KOPT-K1 (cell line): ENCODE data around the gene GNAT1.
"Not testable (repeated sequence)": the region's sequence is repeated elsewhere in the genome, so short reads cannot be mapped to it uniquely, and the experiment has no call there.

Experiments used
- H3K27ac ChIP-seq: fragments of 200-600 bp; sonication (generic); 2 replicates; pipeline ENCODE4 v1.5.1; 2016; ENCODE audit warnings: antibody characterized with exemption, mild to moderate bottlenecking, low read depth, low read length; ENCODE audit not compliant: poor library complexity, severe bottlenecking
- H3K36me3 ChIP-seq: fragments of 200-600 bp; sonication (generic); 2 replicates; pipeline ENCODE4 v1.5.1; 2017; ENCODE audit warnings: antibody characterized with exemption, mild to moderate bottlenecking, low read length, moderate library complexity; ENCODE audit not compliant: insufficient read depth
- H3K9me3 ChIP-seq: fragments of 200-600 bp; sonication (generic); 2 replicates; pipeline ENCODE4 v1.5.1; 2017; ENCODE audit warnings: antibody characterized with exemption, low read length, mild to moderate bottlenecking; ENCODE audit not compliant: insufficient read depth, poor library complexity, severe bottlenecking

The GNAT1 gene

DNA sequence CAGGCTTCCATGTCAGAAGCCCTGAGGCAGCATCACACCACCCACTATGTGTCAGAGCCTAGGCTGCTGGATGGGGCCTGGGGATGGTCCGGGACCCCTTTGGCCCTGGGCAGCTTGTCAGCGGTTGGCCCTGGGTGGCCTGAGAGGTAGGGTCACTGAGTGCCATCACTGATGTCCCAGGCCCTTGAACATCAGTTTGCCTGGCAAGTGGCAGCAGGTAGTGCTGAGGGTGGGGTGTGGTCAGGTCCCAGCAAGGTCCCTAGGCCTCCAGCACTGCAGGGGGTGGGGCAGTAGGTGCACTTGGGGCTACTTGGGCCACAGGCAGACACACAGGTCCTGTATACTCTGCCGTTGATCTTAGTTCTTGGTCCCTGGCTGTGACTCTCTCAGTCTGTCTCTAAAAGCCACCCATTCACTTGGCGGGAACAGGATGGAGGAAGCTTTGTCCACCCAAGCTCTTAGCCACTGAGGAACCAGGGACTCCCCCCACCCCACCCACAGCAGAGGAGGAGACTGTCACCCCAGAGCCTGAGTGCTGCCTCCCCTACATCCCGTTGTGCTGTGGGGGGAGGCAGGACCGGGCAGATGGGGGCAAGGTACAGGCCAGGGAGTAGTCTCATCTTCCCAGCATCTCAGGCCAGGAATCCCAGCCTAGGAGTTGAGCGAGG lies 50.4 kb downstream of the GNAT1 start:
- H3K36me3 ChIP-seq: peaks cover 57% of the 10 kb centered on the region
- no peaks in the 10 kb centered on the region for H3K9me3 ChIP-seq
- H3K27ac ChIP-seq: peak overlapping the region; percentile 36

DNA sequence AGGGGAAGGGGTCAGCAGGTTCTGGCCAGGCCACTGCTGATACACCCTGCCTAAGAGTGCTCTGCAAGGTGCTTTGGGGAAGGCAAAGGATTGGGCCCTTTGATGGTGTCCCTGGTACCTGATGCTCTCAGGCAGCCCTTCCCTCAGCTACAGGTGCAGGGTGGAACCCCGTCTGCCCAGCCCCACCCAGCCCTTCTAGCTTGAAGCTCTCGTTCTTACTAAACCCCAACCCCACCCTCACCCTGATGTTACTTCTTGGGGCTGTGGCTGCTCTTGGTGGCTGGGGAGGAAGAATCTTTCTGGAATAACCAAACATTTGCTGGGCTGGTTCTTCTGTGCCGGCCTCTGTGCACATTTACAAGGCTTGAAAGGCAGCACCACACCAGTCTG lies 51.0 kb downstream of the GNAT1 start:
- H3K9me3 ChIP-seq: no peaks in the 10 kb centered on the region
- H3K36me3 ChIP-seq: peaks cover 61% of the 10 kb centered on the region
- H3K27ac ChIP-seq: peak overlapping the region; percentile 36

DNA sequence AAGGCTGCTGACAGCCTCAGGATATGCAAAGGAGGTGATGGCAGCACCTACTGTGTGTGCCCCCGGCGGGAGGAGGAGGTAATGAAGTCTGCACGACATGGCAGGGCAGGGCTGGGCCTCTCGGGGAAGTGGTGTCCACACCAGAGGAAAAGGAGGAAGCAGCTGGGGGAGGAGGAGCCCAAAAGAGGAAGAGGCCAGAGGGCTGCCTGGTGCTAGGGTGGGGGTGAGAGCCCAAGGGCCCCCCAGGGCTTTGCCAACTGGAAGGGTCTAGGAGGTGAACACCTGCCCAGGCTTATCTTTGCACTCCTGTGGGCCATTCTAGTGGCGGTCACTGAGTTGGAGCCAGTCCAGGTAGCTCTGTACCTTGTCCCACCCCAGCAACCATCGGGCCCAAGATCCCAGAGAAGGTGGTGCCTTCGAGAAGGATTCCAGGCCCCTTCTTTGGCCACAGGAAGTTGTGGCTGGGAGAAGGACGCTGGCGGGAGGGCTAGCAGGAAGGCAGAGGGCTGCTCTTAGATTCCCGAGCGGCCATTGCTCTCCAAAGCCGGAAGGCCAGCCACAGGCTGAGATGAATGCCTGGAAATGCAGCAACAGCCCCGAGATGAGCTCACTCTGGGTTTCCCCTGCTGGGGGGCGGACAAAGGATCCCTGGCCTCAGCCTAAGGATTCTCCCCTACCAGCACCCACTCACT lies 51.6 kb downstream of the GNAT1 start:
- peak overlapping the region; percentile 36 for H3K27ac ChIP-seq
- H3K9me3 ChIP-seq: no peaks in the 10 kb centered on the region
- H3K36me3 ChIP-seq: peaks cover 67% of the 10 kb centered on the region

DNA sequence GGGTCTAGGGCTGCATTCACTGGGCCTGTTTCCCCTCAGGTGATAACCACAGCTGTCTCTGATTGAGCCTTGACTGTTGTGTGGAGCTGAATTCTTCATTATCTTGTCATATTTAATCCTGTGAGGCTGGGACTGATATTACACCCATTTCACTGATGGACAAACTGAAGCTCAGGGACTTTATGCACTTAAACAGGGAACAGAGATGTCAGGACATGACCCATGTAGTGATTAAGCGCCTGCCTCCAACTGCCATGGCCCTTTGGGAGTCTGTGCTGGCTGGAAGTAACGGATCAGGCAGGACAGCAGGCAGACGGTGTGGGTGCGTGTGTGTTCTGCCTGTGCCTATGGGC lies 52.1 kb downstream of the GNAT1 start:
- peaks cover 72% of the 10 kb centered on the region for H3K36me3 ChIP-seq
- H3K27ac ChIP-seq: peak overlapping the region; percentile 36
- no peaks in the 10 kb centered on the region for H3K9me3 ChIP-seq

DNA sequence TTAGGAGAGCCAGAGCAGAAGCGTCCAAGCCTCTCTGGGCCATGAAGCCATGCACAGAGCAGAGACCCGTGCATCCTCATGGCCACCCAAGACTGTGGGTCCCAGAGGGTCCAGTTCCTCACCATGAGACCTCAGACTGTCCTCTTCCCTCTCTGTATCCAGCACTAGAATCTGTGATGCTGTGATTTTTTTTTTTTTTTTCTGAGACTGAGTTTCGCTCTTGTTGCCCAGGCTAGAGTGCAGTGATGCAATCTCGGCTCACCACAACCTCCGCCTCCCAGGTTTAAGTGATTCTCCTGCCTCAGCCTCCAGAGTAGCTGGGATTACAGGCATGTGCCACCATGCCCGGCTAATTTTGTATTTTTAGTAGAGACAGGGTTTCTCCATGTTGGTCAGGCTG lies 53.4 kb downstream of the GNAT1 start:
- not testable (repeated sequence) for H3K9me3 ChIP-seq
- peaks cover 73% of the 10 kb centered on the region for H3K36me3 ChIP-seq
- H3K27ac ChIP-seq: peak overlapping the region; percentile 7

DNA sequence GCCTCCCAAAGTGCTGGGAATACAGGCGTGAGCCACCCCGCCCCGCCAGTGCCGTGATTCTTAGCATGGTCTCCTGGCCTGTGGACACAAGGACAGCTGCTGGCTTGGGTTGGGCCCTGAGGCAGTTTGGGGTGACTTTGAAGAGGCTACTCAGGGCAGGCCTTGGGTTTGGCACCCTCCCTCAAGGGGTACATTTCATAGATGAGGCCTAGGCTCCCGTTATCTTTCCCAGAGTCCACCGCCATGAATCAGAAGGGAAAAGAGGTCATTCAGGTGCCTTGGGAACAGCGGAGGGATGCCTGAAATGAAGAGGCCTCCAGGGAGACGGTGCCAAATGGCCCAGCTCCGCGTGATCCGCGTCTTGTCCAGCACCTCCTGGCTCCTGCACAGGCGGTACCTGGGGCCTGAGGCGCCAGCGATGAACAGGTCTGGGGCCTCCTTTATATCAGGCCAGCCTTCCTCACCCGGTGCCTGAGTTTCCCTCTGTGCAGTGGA lies 53.9 kb downstream of the GNAT1 start:
- H3K36me3 ChIP-seq: peaks cover 73% of the 10 kb centered on the region
- H3K9me3 ChIP-seq: no peaks in the 10 kb centered on the region
- H3K27ac ChIP-seq: peak overlapping the region; percentile 75

DNA sequence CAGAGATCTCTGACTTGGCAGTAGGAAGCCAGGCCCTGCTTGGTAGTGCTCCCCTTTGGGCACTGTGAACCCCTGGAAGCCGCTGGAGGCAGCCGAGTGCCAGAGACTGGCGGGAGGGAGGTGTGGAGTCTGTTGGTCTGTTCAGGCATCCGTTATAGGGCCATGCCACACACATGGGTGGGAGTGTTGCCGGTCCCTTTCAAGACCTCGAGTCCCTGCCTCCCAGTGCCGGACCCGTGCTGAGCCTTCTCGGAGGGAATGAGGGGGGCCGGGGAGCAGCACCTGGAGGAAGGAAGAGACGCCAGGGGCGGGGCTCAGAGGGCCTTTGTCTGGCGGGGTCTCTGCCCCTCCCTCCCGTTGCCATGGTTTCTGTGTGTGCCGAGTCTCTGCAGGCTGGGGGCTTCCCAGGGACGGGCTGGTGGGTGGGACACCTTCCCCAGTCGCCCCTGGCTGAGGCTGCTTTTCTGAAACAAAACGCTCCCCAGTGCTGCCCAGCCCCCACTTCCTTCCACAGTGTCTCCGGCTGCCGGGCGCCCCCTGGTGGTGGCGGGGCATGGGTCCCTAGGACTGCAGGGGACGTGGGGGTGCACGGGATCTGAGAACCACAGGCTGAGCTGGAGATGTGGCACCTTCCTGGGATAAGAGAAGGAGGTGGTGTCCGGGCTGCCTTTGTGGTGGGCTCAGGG lies 54.6 kb downstream of the GNAT1 start:
- Histone ChIP-seq H3K9me3 (no peaks in the 10 kb centered on the region), H3K27ac (peak overlapping the region; percentile 75), H3K36me3 (peaks cover 73% of the 10 kb centered on the region)

DNA sequence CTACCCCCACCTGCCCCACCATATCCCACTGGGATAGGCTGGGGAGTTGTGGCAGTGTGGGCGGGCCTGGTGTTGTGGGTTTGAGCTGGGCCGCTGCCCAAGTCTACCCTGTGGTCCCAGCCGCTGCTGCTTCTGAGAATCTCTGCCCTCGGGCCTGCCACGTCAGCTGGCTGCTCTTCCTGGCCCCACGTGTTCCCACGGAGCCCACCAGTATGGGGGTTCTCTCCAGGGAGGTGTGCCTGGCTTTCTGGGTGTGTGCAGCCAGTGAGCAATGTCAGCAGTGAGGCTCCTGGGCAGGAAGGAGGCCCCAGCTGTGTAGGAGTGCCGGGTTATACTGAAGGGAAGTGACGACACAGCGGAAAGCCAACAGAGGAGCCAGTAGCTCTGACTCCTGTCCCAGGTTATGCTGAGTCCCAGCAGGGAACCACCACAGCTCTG lies 55.1 kb downstream of the GNAT1 start:
- no peaks in the 10 kb centered on the region for H3K9me3 ChIP-seq
- H3K36me3 ChIP-seq: peaks cover 73% of the 10 kb centered on the region
- H3K27ac ChIP-seq: peak overlapping the region; percentile 75
